Measurements from ENCODE around the gene CEPT1. TPM values are rescaled to one million over a fixed set of nuclear protein-coding genes. Genes with fewer than 3 reads are reported as not detected.
A peak's percentile ranks its signal among the peaks of the same experiment; 100 is the strongest.

CEPT1 gene
- total and polyA plus RNA-seq, 9 of the 15 experiments (the other 6 are each of a cell fraction or from before 2014, with no cell fraction given): 24.4 to 72.6 (median 42.4) TPM

DNA sequence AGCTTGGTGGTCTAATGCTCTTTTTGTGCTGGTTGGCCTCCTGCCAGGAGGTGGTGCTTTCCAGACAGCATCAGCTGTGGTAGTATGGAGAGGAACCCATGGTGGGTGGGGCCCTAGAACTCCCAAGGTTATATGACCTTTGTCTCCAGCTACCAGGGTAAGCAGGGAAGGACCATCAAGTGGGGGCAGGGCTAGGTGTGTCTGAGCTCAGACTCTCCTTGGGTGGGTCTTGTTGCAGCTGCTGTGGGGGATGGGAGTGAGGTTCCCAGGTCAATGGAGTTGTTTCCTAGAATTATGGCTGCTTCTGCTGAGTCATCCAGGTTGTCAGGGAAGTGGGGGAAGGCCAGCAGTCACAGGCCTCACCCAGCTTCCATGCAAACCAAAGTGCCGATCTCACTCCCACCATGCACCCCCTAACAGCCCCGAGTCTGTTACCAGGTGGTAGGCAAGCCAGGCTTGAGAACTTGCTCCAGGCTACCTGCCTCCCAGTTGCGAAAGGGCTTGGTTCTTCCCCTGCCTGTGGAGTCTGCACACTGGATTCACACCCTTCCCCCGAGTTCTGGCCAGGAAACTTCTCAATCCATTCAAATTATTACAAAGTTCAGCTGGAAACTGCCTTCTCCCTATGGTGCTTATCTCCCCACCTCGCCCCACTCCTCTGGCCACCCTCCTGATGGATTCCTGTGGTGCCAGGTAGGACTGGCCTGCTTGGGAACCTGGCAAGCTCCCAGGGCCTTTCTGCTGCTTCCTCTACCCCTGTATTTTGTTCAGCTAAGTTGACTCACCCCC lies 38.0 kb upstream of the CEPT1 start (continued):
- TF ChIP-seq, protein P1, sequence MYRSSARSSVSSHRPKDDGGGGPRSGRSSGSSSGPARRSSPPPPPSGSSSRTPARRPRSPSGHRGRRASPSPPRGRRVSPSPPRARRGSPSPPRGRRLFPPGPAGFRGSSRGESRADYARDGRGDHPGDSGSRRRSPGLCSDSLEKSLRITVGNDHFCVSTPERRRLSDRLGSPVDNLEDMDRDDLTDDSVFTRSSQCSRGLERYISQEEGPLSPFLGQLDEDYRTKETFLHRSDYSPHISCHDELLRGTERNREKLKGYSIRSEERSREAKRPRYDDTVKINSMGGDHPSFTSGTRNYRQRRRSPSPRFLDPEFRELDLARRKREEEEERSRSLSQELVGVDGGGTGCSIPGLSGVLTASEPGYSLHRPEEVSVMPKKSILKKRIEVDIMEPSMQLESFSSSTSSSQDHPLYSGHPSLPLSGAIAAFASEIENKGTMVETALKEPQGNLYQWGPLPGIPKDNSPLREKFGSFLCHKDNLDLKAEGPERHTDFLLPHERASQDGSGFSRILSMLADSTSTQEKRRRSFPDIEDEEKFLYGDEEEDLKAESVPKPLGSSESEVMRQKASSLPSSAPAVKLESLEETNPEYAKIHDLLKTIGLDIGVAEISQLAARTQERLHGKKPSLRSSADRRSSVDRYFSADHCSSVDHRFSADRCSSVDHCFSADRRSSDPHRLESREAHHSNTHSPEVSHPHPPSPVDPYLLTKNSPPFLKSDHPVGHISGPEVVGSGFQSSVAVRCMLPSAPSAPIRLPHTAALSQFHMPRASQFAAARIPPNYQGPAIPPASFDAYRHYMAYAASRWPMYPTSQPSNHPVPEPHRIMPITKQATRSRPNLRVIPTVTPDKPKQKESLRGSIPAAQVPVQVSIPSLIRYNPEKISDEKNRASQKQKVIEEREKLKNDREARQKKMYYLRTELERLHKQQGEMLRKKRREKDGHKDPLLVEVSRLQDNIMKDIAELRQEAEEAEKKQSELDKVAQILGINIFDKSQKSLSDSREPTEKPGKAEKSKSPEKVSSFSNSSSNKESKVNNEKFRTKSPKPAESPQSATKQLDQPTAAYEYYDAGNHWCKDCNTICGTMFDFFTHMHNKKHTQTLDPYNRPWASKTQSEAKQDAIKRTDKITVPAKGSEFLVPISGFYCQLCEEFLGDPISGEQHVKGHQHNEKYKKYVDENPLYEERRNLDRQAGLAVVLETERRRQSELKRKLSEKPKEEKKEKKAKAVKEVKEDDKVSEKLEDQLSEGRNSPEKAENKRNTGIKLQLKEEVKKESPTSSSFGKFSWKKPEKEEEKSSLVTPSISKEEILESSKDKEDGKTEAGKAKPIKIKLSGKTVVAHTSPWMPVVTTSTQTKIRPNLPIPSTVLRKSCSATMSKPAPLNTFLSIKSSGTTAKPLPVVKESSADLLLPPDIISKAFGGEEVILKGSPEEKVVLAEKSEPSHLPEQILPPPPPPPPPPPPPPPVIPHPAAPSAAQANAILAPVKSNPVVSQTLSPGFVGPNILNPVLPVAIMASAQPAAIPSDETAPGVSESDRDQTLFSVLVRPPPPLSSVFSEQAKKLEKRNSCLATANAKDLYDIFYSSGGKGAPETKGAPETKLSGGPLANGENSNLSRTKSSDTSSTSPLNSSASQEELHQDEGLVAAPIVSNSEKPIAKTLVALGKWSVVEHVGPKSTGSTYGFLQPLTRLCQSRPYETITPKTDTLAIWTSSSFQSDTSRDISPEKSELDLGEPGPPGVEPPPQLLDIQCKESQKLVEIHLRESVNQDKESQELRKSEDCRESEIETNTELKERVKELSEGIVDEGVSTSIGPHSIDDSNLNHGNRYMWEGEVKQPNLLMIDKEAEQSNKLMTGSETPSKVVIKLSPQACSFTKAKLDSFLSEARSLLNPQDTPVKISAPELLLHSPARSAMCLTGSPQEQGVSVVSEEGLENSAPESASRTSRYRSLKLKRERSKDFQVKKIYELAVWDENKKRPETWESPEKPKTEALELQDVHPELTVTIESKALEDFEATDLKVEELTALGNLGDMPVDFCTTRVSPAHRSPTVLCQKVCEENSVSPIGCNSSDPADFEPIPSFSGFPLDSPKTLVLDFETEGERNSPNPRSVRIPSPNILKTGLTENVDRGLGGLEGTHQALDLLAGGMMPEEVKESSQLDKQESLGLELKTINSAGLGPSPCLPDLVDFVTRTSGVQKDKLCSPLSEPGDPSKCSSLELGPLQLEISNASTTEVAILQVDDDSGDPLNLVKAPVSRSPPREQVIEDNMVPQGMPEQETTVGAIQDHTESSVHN (IDR thresholded peaks at IDR 0.05; ENCODE audit: borderline replicate concordance in 1 of 2, low read depth in 1 of 2): 0 out of 4 replicates have a peak, but pooled peaks of 1 of the 2 experiments have one; percentile 23
- TF ChIP-seq DEAF1 (CRISPR knock-in tag; IDR thresholded peaks at IDR 0.05) (no peak), HIVEP1 (CRISPR knock-in tag; IDR thresholded peaks at IDR 0.05) (no peak)
- TF ChIP-seq, protein P2, sequence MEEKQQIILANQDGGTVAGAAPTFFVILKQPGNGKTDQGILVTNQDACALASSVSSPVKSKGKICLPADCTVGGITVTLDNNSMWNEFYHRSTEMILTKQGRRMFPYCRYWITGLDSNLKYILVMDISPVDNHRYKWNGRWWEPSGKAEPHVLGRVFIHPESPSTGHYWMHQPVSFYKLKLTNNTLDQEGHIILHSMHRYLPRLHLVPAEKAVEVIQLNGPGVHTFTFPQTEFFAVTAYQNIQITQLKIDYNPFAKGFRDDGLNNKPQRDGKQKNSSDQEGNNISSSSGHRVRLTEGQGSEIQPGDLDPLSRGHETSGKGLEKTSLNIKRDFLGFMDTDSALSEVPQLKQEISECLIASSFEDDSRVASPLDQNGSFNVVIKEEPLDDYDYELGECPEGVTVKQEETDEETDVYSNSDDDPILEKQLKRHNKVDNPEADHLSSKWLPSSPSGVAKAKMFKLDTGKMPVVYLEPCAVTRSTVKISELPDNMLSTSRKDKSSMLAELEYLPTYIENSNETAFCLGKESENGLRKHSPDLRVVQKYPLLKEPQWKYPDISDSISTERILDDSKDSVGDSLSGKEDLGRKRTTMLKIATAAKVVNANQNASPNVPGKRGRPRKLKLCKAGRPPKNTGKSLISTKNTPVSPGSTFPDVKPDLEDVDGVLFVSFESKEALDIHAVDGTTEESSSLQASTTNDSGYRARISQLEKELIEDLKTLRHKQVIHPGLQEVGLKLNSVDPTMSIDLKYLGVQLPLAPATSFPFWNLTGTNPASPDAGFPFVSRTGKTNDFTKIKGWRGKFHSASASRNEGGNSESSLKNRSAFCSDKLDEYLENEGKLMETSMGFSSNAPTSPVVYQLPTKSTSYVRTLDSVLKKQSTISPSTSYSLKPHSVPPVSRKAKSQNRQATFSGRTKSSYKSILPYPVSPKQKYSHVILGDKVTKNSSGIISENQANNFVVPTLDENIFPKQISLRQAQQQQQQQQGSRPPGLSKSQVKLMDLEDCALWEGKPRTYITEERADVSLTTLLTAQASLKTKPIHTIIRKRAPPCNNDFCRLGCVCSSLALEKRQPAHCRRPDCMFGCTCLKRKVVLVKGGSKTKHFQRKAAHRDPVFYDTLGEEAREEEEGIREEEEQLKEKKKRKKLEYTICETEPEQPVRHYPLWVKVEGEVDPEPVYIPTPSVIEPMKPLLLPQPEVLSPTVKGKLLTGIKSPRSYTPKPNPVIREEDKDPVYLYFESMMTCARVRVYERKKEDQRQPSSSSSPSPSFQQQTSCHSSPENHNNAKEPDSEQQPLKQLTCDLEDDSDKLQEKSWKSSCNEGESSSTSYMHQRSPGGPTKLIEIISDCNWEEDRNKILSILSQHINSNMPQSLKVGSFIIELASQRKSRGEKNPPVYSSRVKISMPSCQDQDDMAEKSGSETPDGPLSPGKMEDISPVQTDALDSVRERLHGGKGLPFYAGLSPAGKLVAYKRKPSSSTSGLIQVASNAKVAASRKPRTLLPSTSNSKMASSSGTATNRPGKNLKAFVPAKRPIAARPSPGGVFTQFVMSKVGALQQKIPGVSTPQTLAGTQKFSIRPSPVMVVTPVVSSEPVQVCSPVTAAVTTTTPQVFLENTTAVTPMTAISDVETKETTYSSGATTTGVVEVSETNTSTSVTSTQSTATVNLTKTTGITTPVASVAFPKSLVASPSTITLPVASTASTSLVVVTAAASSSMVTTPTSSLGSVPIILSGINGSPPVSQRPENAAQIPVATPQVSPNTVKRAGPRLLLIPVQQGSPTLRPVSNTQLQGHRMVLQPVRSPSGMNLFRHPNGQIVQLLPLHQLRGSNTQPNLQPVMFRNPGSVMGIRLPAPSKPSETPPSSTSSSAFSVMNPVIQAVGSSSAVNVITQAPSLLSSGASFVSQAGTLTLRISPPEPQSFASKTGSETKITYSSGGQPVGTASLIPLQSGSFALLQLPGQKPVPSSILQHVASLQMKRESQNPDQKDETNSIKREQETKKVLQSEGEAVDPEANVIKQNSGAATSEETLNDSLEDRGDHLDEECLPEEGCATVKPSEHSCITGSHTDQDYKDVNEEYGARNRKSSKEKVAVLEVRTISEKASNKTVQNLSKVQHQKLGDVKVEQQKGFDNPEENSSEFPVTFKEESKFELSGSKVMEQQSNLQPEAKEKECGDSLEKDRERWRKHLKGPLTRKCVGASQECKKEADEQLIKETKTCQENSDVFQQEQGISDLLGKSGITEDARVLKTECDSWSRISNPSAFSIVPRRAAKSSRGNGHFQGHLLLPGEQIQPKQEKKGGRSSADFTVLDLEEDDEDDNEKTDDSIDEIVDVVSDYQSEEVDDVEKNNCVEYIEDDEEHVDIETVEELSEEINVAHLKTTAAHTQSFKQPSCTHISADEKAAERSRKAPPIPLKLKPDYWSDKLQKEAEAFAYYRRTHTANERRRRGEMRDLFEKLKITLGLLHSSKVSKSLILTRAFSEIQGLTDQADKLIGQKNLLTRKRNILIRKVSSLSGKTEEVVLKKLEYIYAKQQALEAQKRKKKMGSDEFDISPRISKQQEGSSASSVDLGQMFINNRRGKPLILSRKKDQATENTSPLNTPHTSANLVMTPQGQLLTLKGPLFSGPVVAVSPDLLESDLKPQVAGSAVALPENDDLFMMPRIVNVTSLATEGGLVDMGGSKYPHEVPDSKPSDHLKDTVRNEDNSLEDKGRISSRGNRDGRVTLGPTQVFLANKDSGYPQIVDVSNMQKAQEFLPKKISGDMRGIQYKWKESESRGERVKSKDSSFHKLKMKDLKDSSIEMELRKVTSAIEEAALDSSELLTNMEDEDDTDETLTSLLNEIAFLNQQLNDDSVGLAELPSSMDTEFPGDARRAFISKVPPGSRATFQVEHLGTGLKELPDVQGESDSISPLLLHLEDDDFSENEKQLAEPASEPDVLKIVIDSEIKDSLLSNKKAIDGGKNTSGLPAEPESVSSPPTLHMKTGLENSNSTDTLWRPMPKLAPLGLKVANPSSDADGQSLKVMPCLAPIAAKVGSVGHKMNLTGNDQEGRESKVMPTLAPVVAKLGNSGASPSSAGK (IDR thresholded peaks at IDR 0.05): no peak

Measured in K562 (cell line).